Activated CD4-positive, CD25-positive, alpha-beta regulatory T cell treated with anti-CD3 and anti-CD28 coated beads, Interleukin-2, amount 50 U/mL, for 16 hours (primary cell): ENCODE data around the gene OR1K1.
"Not testable (repeated sequence)": the region's sequence is repeated elsewhere in the genome, so short reads cannot be mapped to it uniquely, and the experiment has no call there.

ENCODE experiments used
- DNase-seq: peaks from one replicate; pipeline ENCODE4 v3.0.0-alpha.2; 2020; ENCODE audit warnings: low read depth, low spot score

OR1K1 gene

DNA sequence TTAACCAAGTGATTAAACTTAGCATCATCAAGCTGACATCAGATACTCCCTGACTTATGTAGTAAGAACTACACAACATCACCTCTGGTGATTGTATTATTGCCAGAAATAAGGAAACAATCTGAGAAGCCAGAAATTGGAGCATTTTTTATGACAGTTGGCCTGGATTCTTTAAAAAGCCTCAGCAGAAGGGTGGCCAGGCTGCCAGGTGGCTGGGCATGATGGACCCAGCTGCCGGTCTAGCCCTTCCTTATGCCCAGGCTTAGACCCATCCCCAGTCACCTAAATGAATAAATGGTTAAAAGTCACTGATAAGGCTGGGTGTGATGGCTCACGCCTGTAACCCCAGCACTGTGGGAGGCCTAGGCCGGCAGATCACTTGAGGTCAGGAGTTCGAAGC lies 12.8 kb downstream of the OR1K1 start:
- no peak for DNase-seq

DNA sequence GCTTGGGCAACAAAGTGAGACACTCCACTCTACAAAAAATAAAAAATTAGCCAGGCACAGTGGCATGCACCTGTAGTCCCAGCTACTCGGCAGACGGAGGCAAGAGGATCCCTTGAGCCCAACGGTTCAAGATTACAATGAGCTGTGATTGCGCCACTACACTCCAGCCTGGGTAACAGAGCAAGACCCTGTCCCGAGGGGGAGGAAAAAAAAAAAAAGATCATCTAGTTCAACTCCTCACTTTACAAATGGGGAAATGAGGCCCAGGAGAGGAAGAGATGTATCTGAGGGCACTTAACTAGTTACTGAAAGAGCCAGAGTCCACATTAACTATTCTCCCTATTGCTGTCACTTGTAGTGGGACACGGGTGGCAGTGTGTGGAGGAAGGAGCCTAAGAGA lies 14.6 kb downstream of the OR1K1 start:
- DNase-seq: no peak

- no peak for DNase-seq
Measured at GRCh38 chr9:122815544-122815943, 15.6 kb downstream of the OR1K1 start.

DNA sequence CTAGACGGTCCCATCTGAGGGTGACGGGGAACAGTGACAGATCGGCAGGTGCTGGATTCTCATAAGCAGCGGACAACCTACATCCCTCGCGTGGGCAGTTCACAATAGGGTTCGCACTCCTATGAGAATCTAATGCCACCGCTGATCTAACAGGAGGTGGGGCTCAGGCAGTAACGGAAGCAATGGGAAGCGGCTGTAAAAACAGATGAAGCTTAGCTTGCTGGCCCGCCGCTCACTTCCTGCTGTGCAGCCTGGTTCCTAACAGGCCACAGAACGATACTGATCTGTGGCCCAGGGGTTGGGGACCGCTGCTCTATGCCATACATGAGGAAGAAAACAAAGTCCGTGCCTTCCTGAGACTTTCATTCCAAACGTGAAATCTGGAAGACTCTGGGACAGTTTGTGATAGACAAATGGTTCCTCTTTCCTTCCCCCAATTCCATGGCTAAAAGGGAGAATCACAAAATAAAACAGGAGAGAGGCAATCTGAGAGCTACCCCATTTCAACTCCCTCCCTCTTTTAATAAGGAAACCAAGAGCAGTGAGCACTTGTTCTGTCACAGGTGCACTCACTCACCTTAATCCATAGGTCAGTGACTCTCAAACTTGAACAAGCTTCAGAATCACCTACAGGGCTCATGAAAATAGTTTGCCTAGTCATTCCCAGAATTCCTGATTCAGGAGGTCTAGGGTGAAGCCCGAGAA lies 16.4 kb downstream of the OR1K1 start:
- no peak for DNase-seq

GRCh38 chr9:122819326-122819725 lies 19.4 kb downstream of the OR1K1 start:
- no peak for DNase-seq

GRCh38 chr9:122819791-122820489 lies 20.0 kb downstream of the OR1K1 start:
- DNase-seq: no peak

DNA sequence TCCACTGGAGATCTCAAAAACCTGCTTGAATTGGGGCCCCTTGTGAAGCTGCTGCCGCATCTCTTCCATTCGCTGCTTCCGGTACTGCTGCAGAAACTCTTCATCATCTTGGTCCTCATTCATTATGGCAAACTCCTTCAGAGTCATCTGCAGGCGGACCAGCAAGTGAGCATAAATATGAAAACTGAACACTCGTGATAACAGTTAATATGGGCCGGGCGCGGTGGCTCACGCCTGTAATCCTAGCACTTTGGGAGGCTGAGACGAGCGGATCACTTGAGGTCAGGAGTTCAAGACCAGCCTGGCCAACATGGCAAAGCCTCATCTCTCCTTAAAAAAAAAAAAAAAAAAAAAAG lies 20.5 kb downstream of the OR1K1 start:
- DNase-seq: no peak

- DNase-seq: no peak
Measured at GRCh38 chr9:122821278-122821943, 21.5 kb downstream of the OR1K1 start.

- no peak for DNase-seq
Measured at GRCh38 chr9:122822056-122822455, 22.1 kb downstream of the OR1K1 start.

- DNase-seq: no peak
Measured at GRCh38 chr9:122822938-122823337, 23.0 kb downstream of the OR1K1 start.

DNA sequence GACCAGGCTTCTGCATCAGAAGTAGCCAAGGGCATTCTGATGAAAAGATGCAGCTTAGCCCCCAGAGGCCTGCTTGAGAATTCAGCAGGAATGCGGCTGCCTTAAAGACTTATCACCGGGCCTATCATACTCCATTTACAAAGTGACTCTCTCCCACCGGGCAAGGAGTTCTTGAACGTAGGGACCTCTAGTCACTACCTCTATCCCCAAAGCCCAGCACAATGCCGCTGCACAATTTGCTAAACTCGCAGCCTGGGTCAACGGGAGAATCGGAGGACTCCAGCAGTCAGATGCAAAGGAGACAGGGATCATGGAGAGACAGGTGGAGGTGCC lies 27.8 kb downstream of the OR1K1 start:
- DNase-seq: no peak

GRCh38 chr9:122828965-122829284 lies 29.0 kb downstream of the OR1K1 start:
- not testable (repeated sequence) for DNase-seq

DNA sequence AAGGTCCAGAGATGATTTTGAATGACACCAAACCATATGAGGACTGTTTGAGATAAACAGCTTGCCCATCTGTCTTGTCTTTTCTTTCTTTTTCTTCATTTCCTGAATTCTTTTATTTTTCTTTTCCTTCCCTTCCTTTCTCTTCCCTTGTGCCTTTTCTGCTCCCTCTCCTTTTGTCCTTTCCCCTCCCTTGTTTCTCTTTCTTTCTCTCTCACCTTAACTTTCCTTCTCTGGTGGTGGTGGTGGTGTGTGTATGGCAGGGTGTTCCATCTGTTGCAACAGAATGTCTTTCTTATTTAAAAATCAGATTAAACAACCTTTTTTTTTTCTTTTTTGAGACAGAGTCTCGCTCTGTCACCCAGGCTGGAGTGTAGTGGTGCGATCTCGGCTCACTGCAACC lies 32.3 kb downstream of the OR1K1 start:
- DNase-seq: no peak

GRCh38 chr9:122835313-122835731 lies 35.4 kb downstream of the OR1K1 start:
- no peak for DNase-seq

DNA sequence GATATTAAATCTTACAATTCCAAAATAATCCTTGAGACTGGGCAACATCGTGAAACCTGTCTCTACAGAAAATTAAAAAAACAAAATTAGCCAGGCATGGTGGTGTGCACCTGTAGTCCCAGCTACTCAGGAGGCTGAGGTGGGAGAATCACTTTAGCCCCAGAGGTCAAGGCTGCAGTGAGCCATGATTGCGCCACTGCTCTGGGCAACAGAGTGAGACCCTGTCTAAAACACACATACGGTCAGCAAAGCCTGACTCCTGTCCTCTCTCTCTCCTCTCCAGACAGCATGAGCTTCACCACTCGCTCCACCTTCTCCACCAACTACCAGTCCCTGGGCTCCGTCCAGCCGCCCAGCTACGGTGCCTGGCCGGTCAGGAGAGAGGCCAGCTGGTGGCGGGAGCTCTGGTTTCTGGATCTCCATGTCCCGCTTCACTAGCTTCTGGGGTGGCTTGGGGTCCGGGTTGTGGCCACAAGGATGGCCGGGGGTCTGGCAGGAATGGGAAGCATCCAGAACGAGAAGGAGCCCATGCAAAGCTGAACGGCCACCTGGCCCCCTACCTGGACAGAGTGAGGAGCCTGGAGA lies 37.4 kb downstream of the OR1K1 start:
- DNase-seq: no peak

GRCh38 chr9:122838441-122838840 lies 38.5 kb downstream of the OR1K1 start:
- not testable (repeated sequence) for DNase-seq

DNA sequence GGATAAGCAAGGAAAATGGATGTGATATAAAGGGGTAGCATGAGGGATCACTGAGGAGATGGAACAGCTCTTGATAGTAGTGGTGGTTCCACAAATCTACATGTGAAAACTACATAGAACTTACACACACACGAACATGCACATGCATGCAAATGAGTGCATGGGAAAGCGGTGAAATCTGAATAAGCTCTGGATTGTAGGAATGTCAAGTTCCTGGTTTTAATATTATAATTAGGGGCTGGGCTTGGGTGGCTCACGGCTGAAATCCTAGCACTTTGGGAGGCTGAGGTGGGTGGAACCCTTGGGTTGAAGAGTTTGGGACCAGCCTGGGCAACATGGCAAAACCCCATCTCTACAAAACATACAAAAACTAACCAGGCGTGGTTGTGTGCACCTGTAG lies 41.6 kb downstream of the OR1K1 start:
- no peak for DNase-seq

DNA sequence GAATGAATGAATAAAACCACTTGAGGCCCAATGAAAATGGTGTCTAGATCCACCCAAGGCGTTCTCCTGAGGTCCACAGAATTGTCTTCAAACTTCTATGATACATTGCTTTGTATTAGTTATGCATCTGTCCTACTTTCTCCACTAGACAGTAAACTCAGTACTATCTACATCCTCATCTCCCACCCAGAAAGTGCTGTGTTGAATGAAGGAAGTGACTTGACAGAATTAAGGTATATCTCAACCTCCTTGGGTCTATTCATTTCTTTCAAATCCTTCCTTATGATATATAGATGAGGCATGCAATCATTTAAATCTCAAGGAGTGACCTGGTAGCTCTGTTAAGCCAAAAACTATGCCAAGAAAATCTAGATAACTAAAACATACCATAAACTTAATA lies 44.2 kb downstream of the OR1K1 start:
- DNase-seq: no peak

GRCh38 chr9:122845116-122845515 lies 45.2 kb downstream of the OR1K1 start:
- no peak for DNase-seq

DNA sequence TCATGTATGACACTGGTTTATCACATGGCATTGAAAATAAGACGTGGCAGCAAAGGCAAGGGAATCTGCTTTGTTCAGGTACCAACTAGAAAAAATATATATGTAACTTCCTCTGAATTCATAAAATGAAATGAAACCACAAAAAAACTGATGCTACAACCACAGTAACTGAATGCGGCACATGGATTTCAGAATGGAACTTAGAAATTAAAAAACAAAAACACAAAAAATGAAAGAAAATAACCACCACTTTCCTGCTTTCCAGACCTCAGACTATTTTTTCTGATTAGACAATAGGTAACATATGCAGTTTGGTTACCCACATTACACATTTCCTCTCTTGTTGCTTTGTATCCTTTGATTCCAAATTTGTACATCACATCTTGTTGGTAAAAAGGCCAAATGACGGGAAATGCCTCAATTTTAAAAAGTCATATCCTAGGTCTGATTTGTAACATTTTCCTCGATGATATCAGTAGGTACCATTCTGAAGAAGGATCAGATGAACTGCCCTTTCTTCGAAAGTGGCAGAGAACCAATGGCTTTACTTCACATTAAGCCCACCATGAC lies 46.5 kb downstream of the OR1K1 start:
- DNase-seq: no peak

DNA sequence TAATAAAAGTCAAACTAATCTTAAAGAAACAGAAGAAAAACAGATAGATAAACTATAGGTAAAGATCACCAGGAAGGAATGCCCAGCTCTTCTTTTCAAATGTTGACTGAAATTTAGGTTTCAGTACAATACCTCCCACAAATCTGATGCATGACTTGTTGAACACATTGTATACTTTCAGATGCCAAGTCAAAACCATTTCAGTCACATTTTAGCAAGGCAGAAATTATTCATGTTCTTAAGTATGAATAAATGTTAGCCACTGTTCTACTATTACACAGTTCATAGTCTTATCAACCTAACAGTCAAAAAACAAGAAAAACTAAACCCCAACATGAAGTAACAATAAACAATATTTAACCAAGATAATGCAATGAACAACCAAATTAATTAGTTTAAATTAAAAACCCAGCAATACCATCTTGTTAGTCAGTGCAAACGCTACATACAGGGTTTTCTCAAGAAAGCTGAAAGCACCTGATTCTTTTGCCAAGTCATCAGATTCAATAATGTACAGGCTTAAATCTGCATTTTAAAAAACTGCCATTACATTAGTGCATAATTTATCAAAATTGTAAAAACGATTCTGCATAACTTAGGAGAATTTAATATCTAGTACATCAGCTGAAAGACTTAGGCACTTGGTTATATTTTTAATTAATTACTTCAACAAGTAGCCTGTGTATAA lies 48.5 kb downstream of the OR1K1 start:
- no peak for DNase-seq
